ENCODE measurements around the gene HS6ST1.

- TF ChIP-seq POLR2AphosphoS5 (IDR thresholded peaks at IDR 0.05; ENCODE audit: low read depth, low read length) (no peak), POLR2A (IDR thresholded peaks at IDR 0.05; ENCODE audit: low read depth, low read length) (no peak), TAF1 (IDR thresholded peaks at IDR 0.05; ENCODE audit: borderline replicate concordance, low read depth, low read length) (no peak)
These were observed 7.7 kb upstream of the HS6ST1 start for GRCh38 chr2:128326346-128326745.
